ENCODE data around the gene REXO1. TPM values are rescaled to one million over a fixed set of nuclear protein-coding genes. Genes with fewer than 3 reads are reported as not detected.

REXO1 gene, protein sequence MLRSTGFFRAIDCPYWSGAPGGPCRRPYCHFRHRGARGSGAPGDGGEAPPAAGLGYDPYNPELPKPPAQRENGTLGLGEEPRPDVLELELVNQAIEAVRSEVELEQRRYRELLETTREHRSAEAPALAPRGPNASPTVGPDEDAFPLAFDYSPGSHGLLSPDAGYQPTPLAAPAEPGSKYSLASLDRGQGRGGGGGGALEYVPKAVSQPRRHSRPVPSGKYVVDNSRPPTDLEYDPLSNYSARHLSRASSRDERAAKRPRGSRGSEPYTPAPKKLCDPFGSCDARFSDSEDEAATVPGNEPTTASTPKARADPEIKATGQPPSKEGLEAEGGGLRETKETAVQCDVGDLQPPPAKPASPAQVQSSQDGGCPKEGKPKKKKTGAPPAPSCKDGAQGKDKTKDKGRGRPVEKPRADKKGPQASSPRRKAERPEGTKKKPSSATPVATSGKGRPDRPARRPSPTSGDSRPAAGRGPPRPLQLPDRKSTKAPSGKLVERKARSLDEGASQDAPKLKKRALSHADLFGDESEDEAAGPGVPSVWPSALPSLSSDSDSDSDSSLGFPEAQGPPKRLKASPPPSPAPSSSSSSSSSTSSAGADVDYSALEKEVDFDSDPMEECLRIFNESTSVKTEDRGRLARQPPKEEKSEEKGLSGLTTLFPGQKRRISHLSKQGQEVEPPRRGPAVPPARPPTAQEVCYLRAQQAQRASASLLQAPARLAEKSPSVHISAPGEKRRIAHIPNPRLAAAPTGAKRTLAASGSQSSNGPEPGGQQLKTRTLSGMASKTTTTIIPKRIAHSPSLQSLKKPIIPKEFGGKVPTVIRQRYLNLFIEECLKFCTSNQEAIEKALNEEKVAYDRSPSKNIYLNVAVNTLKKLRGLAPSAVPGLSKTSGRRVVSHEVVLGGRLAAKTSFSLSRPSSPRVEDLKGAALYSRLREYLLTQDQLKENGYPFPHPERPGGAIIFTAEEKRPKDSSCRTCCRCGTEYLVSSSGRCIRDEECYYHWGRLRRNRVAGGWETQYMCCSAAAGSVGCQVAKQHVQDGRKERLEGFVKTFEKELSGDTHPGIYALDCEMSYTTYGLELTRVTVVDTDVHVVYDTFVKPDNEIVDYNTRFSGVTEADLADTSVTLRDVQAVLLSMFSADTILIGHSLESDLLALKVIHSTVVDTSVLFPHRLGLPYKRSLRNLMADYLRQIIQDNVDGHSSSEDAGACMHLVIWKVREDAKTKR
- total RNA-seq = 29.8 and 39.3 TPM in 2 replicates
- long read RNA-seq, partial matches to known transcripts = 0 of 2 reads
- long read RNA-seq, other reads (novel, unspliced or antisense) = 2 of 2 reads

- peaks cover 34% of the 10 kb centered on the region for H3K4me1 Mint-ChIP-seq (ENCODE audit: unreplicated experiment)
- TF ChIP-seq, protein P1, sequence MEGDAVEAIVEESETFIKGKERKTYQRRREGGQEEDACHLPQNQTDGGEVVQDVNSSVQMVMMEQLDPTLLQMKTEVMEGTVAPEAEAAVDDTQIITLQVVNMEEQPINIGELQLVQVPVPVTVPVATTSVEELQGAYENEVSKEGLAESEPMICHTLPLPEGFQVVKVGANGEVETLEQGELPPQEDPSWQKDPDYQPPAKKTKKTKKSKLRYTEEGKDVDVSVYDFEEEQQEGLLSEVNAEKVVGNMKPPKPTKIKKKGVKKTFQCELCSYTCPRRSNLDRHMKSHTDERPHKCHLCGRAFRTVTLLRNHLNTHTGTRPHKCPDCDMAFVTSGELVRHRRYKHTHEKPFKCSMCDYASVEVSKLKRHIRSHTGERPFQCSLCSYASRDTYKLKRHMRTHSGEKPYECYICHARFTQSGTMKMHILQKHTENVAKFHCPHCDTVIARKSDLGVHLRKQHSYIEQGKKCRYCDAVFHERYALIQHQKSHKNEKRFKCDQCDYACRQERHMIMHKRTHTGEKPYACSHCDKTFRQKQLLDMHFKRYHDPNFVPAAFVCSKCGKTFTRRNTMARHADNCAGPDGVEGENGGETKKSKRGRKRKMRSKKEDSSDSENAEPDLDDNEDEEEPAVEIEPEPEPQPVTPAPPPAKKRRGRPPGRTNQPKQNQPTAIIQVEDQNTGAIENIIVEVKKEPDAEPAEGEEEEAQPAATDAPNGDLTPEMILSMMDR (IDR thresholded peaks at IDR 0.05) = peak; percentile 95
- H3K9me3 Mint-ChIP-seq (ENCODE audit: unreplicated experiment) = no peaks in the 10 kb centered on the region
- H3K36me3 Mint-ChIP-seq (ENCODE audit: unreplicated experiment) = peaks cover 3% of the 10 kb centered on the region
- H3K27ac Mint-ChIP-seq (ENCODE audit: unreplicated experiment) = peak within 1 kb of the TSS; percentile 92
- H3K27me3 Mint-ChIP-seq (ENCODE audit: unreplicated experiment) = no peaks in the 10 kb centered on the region
- peak; percentile 98 for DNase-seq (ENCODE audit: extremely low spot score, unreplicated experiment)
- H3K4me3 Mint-ChIP-seq (ENCODE audit: unreplicated experiment) = peak within 1 kb of the TSS; percentile 85
Observed at GRCh38 chr19:1848399-1849131, at the start of gene REXO1. Gene REXO1 (minus strand): TSS chr19:1848483. CDS start chr19:1848358, 125 bp downstream.

DNA sequence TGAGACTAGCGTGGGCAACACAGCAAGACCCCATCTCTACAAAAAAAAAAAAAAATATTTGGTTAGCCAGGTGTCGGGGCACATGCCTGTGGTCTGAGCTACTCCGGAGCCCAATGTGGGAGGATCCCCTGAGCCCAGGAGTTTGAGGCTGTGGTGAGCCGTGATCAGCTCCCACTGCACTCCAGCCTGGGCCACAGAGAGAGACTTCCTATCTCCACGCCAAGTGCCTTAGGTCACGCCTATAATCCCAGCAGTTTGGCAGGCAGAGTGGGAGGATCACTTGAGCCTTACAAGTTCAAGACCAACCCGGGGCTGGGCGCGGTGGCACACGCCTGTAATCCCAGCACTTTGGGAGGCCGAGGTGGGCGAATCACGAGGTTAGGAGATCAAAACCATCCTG is 48.2 kb upstream of the REXO1 start:
- Mint-ChIP-seq H3K4me1 (ENCODE audit: unreplicated experiment) (peaks cover 8% of the 10 kb centered on the region), H3K27me3 (ENCODE audit: unreplicated experiment) (no peaks in the 10 kb centered on the region), H3K27ac (ENCODE audit: unreplicated experiment) (no peak overlapping the region), H3K4me3 (ENCODE audit: unreplicated experiment) (no peak overlapping the region), H3K9me3 (ENCODE audit: unreplicated experiment) (no peaks in the 10 kb centered on the region), H3K36me3 (ENCODE audit: unreplicated experiment) (no peaks in the 10 kb centered on the region)
- TF ChIP-seq, protein P1 (IDR thresholded peaks at IDR 0.05) = no peak
- no peak for DNase-seq (ENCODE audit: extremely low spot score, unreplicated experiment)

GRCh38 chr19:1893791-1894190 is 45.5 kb upstream of the REXO1 start:
- Mint-ChIP-seq H3K9me3 (ENCODE audit: unreplicated experiment) (no peaks in the 10 kb centered on the region), H3K36me3 (ENCODE audit: unreplicated experiment) (no peaks in the 10 kb centered on the region), H3K4me1 (ENCODE audit: unreplicated experiment) (peaks cover 8% of the 10 kb centered on the region), H3K4me3 (ENCODE audit: unreplicated experiment) (no peak overlapping the region), H3K27me3 (ENCODE audit: unreplicated experiment) (no peaks in the 10 kb centered on the region), H3K27ac (ENCODE audit: unreplicated experiment) (no peak overlapping the region)
- TF ChIP-seq, protein P1 (IDR thresholded peaks at IDR 0.05) = no peak
- DNase-seq (ENCODE audit: extremely low spot score, unreplicated experiment) = no peak

- no peak overlapping the region for H3K27ac Mint-ChIP-seq (ENCODE audit: unreplicated experiment)
- peaks cover 4% of the 10 kb centered on the region for H3K4me1 Mint-ChIP-seq (ENCODE audit: unreplicated experiment)
- no peaks in the 10 kb centered on the region for H3K9me3 Mint-ChIP-seq (ENCODE audit: unreplicated experiment)
- DNase-seq (ENCODE audit: extremely low spot score, unreplicated experiment) = no peak
- TF ChIP-seq, protein P1 (IDR thresholded peaks at IDR 0.05) = no peak
- no peaks in the 10 kb centered on the region for H3K27me3 Mint-ChIP-seq (ENCODE audit: unreplicated experiment)
- H3K36me3 Mint-ChIP-seq (ENCODE audit: unreplicated experiment) = no peaks in the 10 kb centered on the region
- no peak overlapping the region for H3K4me3 Mint-ChIP-seq (ENCODE audit: unreplicated experiment)
Observed at GRCh38 chr19:1889907-1890306, 41.6 kb upstream of the REXO1 start.
